ENCODE results near the gene SNTG2.
"Not testable (repeated sequence)": the region's sequence is repeated elsewhere in the genome, so short reads cannot be mapped to it uniquely, and the experiment has no call there.

Gene SNTG2
- 0 to 2.5 (median 0.69) reads per million in 9 experiments for total RNA-seq

GRCh38 chr2:950080-950966 lies at the start of gene SNTG2:
TSS of gene SNTG2 (plus strand) at chr2:950849. CDS start at chr2:950997, 148 bp downstream.
- Mint-ChIP-seq H3K27me3 (peaks cover 14 to 63% of the 10 kb centered on the region in 2 donors), H3K4me3 (peak within 1 kb of the TSS; percentile 63 to 71), H3K4me1 (ENCODE audit: low read depth in 2 of 2) (peaks cover 6 to 11% of the 10 kb centered on the region in 2 donors), H3K36me3 (ENCODE audit: insufficient read depth) (no peaks in the 10 kb centered on the region), H3K27ac (no peak within 1 kb of the TSS), H3K9me3 (no peaks in the 10 kb centered on the region)
- ATAC-seq (replicated peaks) (peak; percentile 59), DNase-seq (peak in 2 of 3 experiments; percentile 11 to 18)

- H3K36me3 Mint-ChIP-seq (ENCODE audit: insufficient read depth) = no peaks in the 10 kb centered on the region
- peaks cover 13 to 33% of the 10 kb centered on the region in 2 donors for H3K27me3 Mint-ChIP-seq
- no peak overlapping the region for H3K4me3 Mint-ChIP-seq
- no peak overlapping the region for H3K27ac Mint-ChIP-seq
- ATAC-seq (replicated peaks) = no peak
- H3K9me3 Mint-ChIP-seq = peaks cover 0 to 1% of the 10 kb centered on the region in 2 donors
- no peak for DNase-seq
- H3K4me1 Mint-ChIP-seq (ENCODE audit: low read depth in 2 of 2) = no peaks in the 10 kb centered on the region
Observed at GRCh38 chr2:902584-902983, 48.1 kb upstream of the SNTG2 start.

- Mint-ChIP-seq H3K27ac (no peak overlapping the region), H3K36me3 (ENCODE audit: insufficient read depth) (no peaks in the 10 kb centered on the region), H3K27me3 (peaks cover 13 to 35% of the 10 kb centered on the region in 2 donors), H3K4me1 (ENCODE audit: low read depth in 2 of 2) (no peaks in the 10 kb centered on the region), H3K9me3 (no peaks in the 10 kb centered on the region), H3K4me3 (no peak overlapping the region)
- ATAC-seq (replicated peaks) (no peak), DNase-seq (no peak)
Observed at GRCh38 chr2:903223-903900, 47.3 kb upstream of the SNTG2 start.

GRCh38 chr2:904246-905024 lies 46.2 kb upstream of the SNTG2 start:
- Mint-ChIP-seq H3K27me3 (peaks cover 13 to 35% of the 10 kb centered on the region in 2 donors), H3K9me3 (no peaks in the 10 kb centered on the region), H3K36me3 (ENCODE audit: insufficient read depth) (no peaks in the 10 kb centered on the region), H3K4me3 (no peak overlapping the region), H3K27ac (no peak overlapping the region), H3K4me1 (ENCODE audit: low read depth in 2 of 2) (peaks cover 4 to 5% of the 10 kb centered on the region in 2 donors)
- DNase-seq = no peak
- ATAC-seq (replicated peaks) = no peak

GRCh38 chr2:905091-905832 lies 45.4 kb upstream of the SNTG2 start:
- Mint-ChIP-seq H3K4me3 (no peak overlapping the region), H3K27ac (no peak overlapping the region), H3K9me3 (no peaks in the 10 kb centered on the region), H3K36me3 (ENCODE audit: insufficient read depth) (no peaks in the 10 kb centered on the region), H3K27me3 (peaks cover 13 to 37% of the 10 kb centered on the region in 2 donors), H3K4me1 (ENCODE audit: low read depth in 2 of 2) (peaks cover 4 to 6% of the 10 kb centered on the region in 2 donors)
- ATAC-seq (replicated peaks) (no peak), DNase-seq (no peak)

- Mint-ChIP-seq H3K27me3 (peaks cover 13 to 42% of the 10 kb centered on the region in 2 donors), H3K4me3 (no peak overlapping the region), H3K36me3 (ENCODE audit: insufficient read depth) (no peaks in the 10 kb centered on the region), H3K9me3 (peaks cover 0 to 4% of the 10 kb centered on the region in 2 donors), H3K4me1 (ENCODE audit: low read depth in 2 of 2) (peaks cover 4 to 9% of the 10 kb centered on the region in 2 donors), H3K27ac (no peak overlapping the region)
- DNase-seq (no peak), ATAC-seq (replicated peaks) (no peak)
Observed at GRCh38 chr2:905833-906140, 44.9 kb upstream of the SNTG2 start.

- peaks cover 4 to 9% of the 10 kb centered on the region in 2 donors for H3K4me1 Mint-ChIP-seq (ENCODE audit: low read depth in 2 of 2)
- H3K4me3 Mint-ChIP-seq = no peak overlapping the region
- peaks cover 13 to 44% of the 10 kb centered on the region in 2 donors for H3K27me3 Mint-ChIP-seq
- peaks cover 4 to 6% of the 10 kb centered on the region in 2 donors for H3K9me3 Mint-ChIP-seq
- H3K27ac Mint-ChIP-seq = no peak overlapping the region
- H3K36me3 Mint-ChIP-seq (ENCODE audit: insufficient read depth) = no peaks in the 10 kb centered on the region
- ATAC-seq (replicated peaks) (no peak), DNase-seq (no peak)
Observed at GRCh38 chr2:907706-908105, 42.9 kb upstream of the SNTG2 start.

GRCh38 chr2:908568-908967 lies 42.1 kb upstream of the SNTG2 start:
- Mint-ChIP-seq H3K4me1 (ENCODE audit: low read depth in 2 of 2) (peaks cover 4 to 9% of the 10 kb centered on the region in 2 donors), H3K4me3 (no peak overlapping the region), H3K27me3 (peaks cover 8 to 36% of the 10 kb centered on the region in 2 donors), H3K36me3 (ENCODE audit: insufficient read depth) (no peaks in the 10 kb centered on the region), H3K9me3 (peaks cover 4 to 6% of the 10 kb centered on the region in 2 donors), H3K27ac (no peak overlapping the region)
- no peak for ATAC-seq (replicated peaks)
- no peak for DNase-seq

- not testable (repeated sequence) for H3K9me3 Mint-ChIP-seq; DNase-seq; H3K36me3 Mint-ChIP-seq (ENCODE audit: insufficient read depth); H3K27ac Mint-ChIP-seq; ATAC-seq (replicated peaks); H3K4me1 Mint-ChIP-seq (ENCODE audit: low read depth in 2 of 2)
- peaks cover 7 to 27% of the 10 kb centered on the region in 2 donors for H3K27me3 Mint-ChIP-seq
- H3K4me3 Mint-ChIP-seq = peak overlapping the region in 1 of 2 donors; percentile 30
Observed at GRCh38 chr2:909764-910379, 40.8 kb upstream of the SNTG2 start.

GRCh38 chr2:910698-911097 lies 40.0 kb upstream of the SNTG2 start:
- H3K4me3 Mint-ChIP-seq = no peak overlapping the region
- no peak for ATAC-seq (replicated peaks)
- DNase-seq = no peak
- peaks cover 3 to 19% of the 10 kb centered on the region in 2 donors for H3K27me3 Mint-ChIP-seq
- no peaks in the 10 kb centered on the region for H3K36me3 Mint-ChIP-seq (ENCODE audit: insufficient read depth)
- peaks cover 4 to 6% of the 10 kb centered on the region in 2 donors for H3K9me3 Mint-ChIP-seq
- no peak overlapping the region for H3K27ac Mint-ChIP-seq
- peaks cover 4 to 9% of the 10 kb centered on the region in 2 donors for H3K4me1 Mint-ChIP-seq (ENCODE audit: low read depth in 2 of 2)

GRCh38 chr2:915979-916378 lies 34.7 kb upstream of the SNTG2 start:
- Mint-ChIP-seq H3K4me1 (ENCODE audit: low read depth in 2 of 2) (no peaks in the 10 kb centered on the region), H3K27me3 (no peaks in the 10 kb centered on the region), H3K36me3 (ENCODE audit: insufficient read depth) (no peaks in the 10 kb centered on the region), H3K9me3 (peaks cover 0 to 6% of the 10 kb centered on the region in 2 donors), H3K27ac (no peak overlapping the region), H3K4me3 (no peak overlapping the region)
- DNase-seq (no peak), ATAC-seq (replicated peaks) (no peak)

GRCh38 chr2:916935-917334 lies 33.7 kb upstream of the SNTG2 start:
- no peak for ATAC-seq (replicated peaks)
- H3K27ac Mint-ChIP-seq = no peak overlapping the region
- no peak overlapping the region for H3K4me3 Mint-ChIP-seq
- peaks cover 0 to 2% of the 10 kb centered on the region in 2 donors for H3K9me3 Mint-ChIP-seq
- H3K4me1 Mint-ChIP-seq (ENCODE audit: low read depth in 2 of 2) = no peaks in the 10 kb centered on the region
- H3K27me3 Mint-ChIP-seq = no peaks in the 10 kb centered on the region
- no peaks in the 10 kb centered on the region for H3K36me3 Mint-ChIP-seq (ENCODE audit: insufficient read depth)
- no peak for DNase-seq
